GM11168 (cell line): ENCODE data around the gene IL9.

Source experiments
- in situ Hi-C: fragments of 300-500 bp; cut with MboI; formaldehyde crosslinking; loops from one replicate; pipeline ENCODE4 v1.12.0; 2022; ENCODE audit warnings: low sequenced_read_pairs; ENCODE audit not compliant: unreplicated experiment

Gene IL9

DNA sequence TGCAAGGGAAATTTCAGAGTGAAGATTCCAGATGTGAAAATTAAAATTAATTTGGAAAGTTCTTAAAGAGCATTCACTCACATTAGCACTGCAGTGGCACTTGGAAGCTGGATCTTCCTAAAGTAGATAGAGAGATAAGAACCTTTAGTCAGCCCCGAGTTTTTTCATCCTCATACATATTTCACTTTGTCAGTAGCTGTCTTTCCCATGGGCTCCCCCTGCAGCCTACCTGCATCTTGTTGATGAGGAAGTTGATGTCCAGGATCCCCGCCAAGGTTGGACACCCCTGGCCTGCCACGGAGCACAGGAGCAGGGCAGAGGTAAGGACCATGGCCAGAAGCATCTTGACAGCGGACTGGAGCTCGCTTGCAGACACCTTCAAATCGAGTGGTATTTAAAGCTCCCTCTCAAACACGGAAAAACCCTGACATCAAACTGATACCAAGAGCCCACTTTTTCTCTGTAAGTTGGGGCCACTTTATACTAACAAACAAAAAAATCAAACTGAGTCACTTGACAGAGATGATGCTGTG, at the start of gene IL9:
IL9 (minus strand) TSS at position 368 of the 533 bp plus-strand sequence; CDS start at position 343, 25 bp downstream.
- in situ Hi-C loops: loop anchor here (25.0 kb wide), 1 partner anchor 317 kb away; no protein-coding TSS in a partner anchor

DNA sequence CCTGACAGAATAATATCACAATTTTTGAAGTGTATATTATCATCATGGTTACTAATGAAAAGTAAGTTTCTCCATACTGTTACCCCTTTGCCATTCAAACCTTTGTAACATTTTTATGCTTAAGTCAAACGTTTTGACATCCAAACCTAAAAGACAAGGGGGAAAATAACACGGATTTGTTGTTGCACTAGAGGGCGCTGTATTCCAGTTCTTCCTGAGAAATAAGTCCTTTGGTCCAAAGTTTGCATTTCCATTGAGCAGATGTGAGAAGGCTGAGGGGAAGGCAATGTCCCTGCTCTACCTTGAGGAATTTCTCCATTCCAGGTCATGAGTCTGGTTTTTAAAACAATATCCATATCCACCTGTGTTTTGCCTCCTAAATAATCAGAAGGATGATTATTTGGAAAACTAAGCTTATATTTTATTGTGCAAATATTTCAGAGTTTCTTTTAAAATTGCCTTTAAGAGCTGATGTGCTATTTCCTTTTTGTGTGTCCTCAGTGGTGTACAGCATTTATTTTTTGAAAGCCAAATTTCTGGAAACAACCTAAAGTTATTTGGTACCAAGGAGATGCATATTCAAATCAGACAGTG, 49.4 kb upstream of the IL9 start:
- in situ Hi-C loops: no loop called here

DNA sequence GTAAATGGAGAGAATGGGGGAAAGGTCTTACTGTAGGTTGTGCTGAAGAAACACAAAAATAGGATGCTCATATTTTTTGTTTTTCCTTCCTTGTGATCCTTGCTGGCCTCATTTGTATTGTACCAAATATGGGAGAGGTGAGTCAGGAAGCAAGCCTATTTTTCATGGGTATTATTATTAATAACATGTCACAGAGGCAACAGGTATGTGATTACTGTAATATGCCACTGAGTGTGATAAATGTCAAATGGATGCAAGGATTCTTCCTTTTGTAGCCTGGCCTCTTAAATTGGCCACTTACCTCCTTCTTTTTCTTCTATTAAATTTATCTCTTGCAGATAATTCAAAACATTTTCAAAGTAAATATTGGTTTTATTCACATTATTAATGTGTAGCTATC, 48.9 kb upstream of the IL9 start:
- in situ Hi-C loops: no loop called here

DNA sequence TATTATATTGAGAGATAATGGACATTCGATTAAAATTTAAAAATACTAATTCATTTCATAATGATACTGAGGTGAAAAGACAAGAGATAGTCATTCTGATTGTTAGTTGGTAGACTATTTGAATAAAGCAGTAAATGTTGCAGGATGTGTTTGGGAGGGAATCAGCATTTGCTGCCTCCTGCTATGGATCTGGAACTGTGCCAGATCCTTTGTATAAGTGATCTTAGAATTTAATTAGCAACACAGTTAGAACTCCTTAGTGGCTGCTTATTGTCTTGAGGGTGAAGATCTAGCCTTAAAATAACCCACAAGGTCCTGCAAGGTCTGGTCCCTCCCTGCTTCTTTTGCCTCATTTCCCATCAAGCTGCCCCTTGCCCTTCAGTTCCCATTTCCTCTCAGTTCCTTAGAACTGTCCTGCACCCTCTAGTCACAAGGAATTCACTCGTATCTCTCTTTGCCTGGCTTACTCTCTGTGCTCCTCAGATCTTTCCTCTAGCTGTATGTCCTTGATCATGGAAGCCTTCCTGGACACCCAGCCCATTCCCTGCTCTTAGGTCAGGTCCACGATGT, 46.6 kb upstream of the IL9 start:
- in situ Hi-C loops: no loop called here

DNA sequence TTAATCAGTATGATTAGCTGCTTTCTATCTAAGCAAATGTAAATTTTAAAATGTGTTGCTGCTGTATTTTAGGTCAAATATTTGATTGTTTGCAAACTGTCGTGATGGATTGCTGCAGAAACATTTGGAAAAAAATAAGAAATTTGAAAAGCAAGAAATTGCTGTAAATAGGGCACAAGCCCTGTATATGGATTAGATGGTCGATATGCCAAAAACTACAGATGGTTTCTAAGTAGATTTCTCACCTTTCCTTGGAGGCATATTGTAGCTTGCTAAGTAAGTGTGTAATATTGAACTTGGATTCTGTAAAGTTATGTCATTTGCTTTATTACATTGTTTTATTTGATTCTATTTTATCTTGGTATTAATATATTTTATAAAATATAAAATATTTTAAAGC, 46.1 kb upstream of the IL9 start:
- in situ Hi-C loops: no loop called here

DNA sequence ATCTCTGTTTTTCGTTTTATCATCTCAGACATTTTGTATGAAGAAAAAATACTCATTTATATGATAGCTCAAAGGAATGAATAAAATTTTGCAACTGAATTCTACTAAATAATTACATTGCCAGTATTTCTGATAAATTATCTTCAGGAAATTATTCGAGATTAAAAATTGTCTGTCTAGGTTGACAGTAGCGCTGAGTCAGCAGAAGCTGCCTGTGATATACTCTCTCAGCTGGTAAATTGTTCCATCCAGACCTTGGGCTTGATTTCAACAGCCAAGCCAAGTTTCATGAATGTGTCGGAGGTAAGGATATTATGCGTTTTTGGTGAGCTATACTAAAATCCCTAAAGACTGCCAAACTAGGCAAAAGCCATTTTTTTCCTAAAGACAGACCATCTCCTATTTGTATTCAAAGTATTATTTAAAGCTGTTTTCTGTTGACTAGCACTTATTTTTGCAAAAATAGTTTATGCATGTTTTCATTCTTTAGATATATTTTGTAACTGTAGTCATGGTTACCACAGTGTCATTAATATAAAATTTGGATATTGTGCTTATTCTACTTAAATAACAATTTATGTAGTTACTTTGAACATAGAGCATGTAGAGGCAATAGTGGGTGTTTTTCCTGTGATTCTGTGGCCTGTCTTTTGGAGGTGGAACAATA, 41.7 kb upstream of the IL9 start:
- in situ Hi-C loops: no loop called here

DNA sequence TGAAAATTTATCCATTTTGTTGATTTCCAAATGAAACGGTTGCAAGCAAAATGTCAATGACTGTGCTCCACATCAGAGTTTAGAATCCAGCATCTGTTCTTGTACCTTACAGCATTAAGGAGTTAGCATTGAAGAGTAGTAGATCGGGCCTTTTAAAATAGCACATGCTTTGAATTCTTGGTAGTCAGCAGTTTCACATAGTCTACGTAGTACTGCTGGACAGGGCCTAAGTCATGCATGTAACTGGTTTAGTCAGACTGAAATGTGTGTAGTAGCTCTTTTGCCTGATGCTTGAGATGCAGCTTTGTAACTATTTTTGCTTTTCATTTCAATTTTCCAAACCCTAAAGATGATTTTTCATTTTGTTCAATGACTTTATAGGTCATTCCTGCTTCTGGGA, 39.3 kb upstream of the IL9 start:
- in situ Hi-C loops: no loop called here

DNA sequence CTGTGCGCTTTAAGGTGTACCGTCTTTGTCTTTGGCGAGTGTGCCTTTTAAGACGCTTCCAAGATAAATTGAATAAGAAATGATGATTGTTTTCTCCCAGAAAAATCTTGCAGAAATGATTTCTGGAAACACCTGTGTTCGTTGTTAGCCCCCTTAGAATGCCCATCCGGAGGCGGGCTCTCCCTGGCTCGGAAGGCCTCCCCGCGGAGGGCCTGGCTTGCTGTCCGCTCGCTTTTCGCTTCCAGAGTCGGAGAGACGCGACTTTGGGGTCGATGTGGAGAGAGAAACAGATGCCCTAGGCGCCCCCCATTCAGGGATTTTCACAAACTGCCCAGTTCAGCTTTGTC, 35.3 kb upstream of the IL9 start:
- in situ Hi-C loops: no loop called here

DNA sequence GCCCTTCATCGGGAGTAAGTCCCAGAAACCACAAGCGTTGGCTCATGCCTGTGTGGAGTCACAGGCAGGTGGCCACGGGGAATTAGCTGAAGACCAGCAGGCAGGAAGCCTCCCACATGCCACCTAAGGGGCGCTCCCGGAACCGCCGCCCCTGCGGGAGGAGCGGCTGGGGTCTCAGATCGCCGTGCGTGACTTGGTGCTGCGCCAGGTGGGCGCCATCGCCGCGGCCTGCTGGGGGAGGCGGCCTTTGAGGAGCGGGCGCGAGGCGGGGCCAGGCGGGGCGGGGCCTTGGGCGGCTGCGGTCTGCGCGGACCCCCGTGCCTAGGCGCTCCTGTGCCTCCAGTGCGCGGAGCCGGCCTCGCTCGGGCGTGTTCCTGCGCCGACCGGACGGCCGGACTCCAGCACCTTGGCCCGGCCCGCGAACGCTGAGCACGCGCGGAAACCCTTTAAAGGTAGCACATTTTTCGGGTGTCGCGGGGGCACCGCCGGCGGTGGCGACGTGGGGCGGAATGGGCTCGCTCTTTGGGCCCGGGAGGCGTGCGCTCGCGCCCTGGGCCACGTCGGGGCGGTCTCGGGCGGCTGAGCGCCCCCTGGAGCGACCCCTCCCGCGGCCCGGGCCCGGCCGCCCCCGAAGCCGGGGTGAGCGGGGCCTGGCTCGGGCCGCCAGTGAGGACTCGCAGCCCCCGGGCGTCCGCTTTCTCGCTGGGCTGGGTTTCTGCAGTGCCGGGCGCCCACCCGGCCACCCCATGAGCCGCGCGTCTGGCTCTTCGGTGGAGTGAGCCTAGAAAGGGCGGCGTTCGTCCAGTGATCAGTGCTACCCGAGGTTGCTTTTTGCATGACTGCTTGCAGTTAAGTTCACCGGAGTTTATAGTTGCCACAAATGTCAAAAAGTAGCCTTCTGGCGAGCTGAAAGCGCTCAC, 34.6 kb upstream of the IL9 start:
- in situ Hi-C loops: no loop called here

DNA sequence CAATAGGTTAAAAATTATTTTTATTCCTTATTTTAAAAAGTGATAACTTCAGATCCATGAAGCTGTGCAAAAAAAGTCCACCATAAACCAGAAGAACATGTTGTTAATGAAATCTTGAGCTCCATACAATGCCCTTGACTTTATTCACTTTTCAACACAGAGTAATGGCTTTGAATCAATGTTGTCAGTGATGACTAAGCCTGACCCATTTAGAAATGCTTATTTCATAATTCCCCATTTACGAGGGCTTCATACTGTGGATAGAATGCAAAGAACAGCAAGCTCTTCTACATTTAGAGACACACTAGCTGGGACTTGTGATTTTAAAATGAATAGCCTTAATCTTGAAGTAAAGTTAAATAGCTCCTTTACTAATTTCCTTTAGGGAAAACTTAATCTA, 25.7 kb upstream of the IL9 start:
- in situ Hi-C loops: no loop called here

DNA sequence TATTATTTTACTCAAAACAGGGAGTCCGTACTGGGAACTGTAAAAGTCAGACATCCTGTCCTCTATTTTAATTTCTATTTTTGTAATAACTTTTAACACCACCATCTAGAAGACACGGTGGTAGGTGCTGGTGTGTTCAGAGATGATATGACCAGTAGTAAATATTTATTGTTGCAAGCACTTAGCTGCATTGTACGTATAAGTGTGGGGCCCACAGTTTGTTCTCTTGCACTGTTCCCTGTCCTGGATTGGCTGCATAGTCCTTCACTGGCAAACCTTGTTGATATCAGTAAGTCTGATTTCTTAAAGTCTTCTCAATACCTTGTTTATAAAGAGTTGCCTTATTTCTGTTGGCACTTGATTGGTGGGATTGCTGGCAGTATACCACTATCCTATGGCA, 24.6 kb upstream of the IL9 start:
- in situ Hi-C loops: no loop called here

DNA sequence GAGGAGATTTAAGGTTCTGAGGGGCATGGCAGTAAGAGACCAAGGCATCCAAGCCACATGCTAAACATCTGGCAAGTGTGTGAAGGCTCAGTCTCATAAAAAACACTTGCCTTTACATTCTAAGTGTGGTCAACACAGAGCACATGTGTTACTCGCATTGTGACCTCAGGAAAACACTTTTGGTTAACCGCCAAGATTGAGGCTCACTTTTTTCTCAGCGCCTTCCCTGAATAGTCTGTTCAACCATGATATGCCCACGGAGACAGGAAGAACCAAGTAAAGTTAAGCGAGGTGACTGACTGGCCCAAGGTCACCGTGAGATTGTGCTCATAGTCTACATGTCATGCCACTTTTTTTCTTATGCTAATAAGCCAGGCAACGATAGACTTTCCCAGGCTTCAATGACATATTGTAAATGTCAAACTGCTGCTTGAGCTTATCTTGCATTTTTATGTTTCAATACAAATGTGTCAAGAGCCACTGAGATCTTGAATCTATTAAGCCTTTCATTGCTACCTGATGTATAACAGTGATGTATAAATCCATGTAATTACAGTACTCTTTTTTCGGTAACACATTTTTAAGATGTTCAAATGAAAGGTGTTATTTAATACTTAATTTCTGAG, 21.1 kb upstream of the IL9 start:
- in situ Hi-C loops: no loop called here

DNA sequence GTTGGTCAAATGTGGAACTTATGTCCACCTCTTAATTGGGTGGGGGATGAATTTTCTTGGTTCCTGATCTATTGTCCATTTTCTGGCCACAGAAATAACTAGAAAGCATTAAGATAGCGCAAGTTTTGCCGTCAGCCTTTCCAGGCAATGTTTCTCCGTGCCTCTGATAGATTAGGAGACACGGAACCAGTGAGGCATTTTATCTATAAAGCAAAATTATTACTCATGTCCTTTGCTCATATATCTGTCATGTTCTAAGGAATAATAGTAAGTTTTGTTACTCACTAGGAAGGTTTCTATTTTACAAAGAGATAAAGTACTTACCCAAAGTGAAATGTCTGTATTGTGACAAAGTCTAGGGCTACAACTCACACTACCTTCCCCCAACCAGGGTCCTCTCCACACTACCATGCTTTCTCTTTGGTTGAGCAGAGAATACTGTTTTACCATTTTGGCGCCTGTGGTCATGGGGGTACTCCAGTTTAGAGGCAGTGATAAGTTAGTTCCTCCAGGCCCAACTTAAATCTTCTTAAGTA, 19.9 kb upstream of the IL9 start:
- in situ Hi-C loops: no loop called here

DNA sequence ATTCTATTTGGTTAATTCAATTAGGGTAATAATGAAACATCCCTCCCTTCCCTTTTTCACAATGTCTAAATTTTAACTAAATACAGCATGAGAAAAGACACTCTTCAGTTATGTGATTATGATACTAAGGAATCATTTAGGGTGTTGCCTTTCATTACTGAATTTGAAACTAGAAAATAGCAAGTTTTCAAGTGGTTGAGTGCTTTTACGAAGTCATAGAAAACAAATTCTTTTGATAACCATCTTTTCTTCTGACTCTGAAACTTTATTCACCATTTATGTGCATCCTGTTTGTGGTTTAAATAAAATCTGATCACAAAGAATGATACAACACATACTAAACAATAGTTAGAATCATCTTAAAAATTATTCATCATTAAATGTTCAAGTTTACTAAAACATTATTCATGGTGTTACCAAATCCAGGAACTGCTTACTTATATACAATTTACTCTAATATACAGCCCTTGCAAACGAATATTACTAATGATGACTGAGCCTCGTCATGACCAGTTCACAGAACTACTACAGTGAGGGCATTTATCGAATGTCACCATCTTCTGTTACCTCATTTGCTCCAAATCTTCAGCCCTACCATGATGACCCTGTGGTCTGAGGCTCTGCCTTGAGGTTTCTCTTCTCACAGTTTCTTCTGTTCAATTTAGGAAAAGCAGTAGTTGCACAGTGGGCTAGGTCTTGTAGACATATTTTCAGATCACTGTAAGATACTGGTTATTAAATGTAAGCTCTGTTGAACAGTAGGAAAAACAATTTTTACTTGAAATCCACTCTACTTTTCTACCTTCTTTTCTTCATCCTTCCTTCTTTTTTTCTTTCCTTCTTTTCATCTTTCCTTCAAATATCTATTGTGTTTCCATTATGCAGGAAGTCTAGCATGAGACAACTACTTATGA, 18.3 kb upstream of the IL9 start:
- in situ Hi-C loops: no loop called here

DNA sequence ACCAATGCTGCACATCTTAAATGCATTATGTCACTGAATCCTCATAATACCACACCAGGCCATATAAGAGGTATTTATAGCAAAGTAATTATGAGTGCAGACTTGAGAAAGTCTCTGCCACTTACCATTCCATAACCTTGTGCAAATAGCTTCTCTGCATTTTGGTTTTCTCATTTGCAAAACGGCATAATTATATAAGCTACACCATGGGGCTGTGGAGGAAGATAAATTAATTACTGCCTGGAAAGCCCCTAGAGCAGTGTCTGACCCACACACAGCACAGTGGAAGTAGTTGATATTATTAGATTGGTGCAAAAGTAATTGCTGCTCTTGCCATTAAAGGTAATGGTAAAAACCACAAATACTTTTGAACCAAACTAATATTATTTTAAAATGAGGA, 9.5 kb upstream of the IL9 start:
- in situ Hi-C loops: no loop called here

DNA sequence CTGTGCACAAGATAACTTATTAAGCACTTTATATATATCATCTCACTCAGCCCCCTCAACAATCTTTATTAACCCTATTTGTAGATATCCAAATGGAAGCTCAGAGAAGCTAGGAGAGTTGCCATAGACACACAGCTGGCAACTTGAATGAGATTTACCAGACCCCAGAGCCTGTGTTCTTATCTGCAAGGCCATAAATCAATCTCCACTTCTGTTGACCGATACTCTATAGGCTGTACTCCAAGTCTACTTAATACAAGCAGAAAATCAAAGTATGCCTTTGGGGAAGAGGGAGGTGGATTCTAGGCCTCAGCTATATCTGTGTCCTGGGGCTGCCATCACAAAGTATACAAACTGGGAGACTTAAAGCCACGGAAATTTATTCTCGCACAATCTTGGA, 6.0 kb upstream of the IL9 start:
- in situ Hi-C loops: no loop called here

DNA sequence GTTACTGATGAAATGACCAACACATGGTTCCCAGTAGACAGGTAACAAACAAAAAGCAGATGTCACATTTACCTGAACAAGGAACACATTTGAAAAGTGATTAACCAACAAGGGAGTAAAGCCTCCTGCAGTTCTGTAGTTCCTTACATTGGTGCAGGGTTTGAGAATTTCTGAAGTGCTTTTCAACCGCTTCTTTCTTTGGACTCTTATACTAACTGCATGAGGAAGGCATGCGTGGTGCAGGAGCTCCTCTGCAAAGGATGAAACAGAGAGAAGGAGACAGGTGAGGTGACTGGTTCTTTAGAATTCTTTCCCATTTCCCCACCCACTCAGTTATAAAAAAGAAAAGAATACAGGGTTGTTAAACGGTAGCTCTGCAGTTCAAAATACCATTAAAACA, 4.6 kb upstream of the IL9 start:
- in situ Hi-C loops: no loop called here

DNA sequence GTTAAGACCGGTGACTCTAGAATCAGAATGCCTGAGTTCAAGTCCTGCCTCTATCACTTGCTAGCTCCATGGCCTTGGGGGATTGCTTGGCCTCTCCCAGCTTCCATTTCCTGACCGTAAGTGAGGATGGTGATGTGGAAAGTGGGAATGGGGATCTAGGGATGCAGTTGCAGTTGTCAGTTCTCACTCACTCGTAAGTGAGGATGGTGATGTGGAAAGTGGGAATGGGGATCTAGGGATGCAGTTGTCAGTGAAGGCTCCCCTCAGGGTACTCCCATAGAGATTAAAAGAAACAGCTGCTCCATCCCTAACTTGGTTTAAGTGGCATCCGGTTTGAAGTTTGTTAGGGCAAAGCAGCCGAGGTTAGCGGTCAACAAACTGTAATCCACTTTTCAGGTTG, 3.0 kb upstream of the IL9 start:
- in situ Hi-C loops: loop anchor here (25.0 kb wide), 1 partner anchor 314 kb away; no protein-coding TSS in a partner anchor

DNA sequence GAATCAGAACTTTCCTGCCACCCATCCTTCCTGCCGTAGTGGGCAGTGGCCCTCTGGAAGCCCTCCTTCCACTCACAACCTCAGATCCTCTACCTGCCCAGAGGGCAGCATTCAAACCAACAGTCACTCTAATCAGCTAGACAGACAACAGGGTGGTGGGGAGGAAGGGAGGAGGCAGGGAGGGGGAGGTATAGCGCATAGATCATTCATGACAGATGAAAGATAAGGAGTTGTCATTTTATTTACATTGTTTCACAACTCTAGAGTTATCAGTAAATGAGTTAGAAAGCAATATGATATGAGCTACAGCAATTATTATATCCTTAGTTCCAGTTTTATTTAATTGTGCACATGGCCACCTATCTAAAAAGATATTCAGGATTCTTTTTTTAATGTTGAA, 852 bp downstream of the IL9 start:
- in situ Hi-C loops: loop anchor here (25.0 kb wide), 1 partner anchor 318 kb away; no protein-coding TSS in a partner anchor
